Hematopoietic multipotent progenitor cell treated with erythropoietin and hydrocortisone succinate and interleukin-3 and kit ligand, for 15 days (in vitro differentiated cells): ENCODE data around the gene CACNA2D4.

Experiments used
- DNase-seq: peaks from one replicate; pipeline ENCODE4 v3.0.0-alpha.2; 2015; ENCODE audit warnings: low spot score

Gene CACNA2D4

GRCh38 chr12:1888923-1889322 is 29.5 kb downstream of the CACNA2D4 start:
- no peak for DNase-seq

- no peak for DNase-seq
Measured at GRCh38 chr12:1886396-1887008, 31.9 kb downstream of the CACNA2D4 start.

GRCh38 chr12:1885599-1886245 is 32.7 kb downstream of the CACNA2D4 start:
- DNase-seq = peak; percentile 62

- no peak for DNase-seq
Measured at GRCh38 chr12:1885082-1885596, 33.3 kb downstream of the CACNA2D4 start.

GRCh38 chr12:1884651-1885050 is 33.8 kb downstream of the CACNA2D4 start:
- DNase-seq = no peak

- no peak for DNase-seq
Measured at GRCh38 chr12:1883513-1883912, 34.9 kb downstream of the CACNA2D4 start.

- DNase-seq = no peak
Measured at GRCh38 chr12:1882850-1883470, 35.5 kb downstream of the CACNA2D4 start.

- no peak for DNase-seq
Measured at GRCh38 chr12:1882405-1882804, 36.0 kb downstream of the CACNA2D4 start.

- DNase-seq = no peak
Measured at GRCh38 chr12:1881936-1882335, 36.5 kb downstream of the CACNA2D4 start.

- no peak for DNase-seq
Measured at GRCh38 chr12:1881301-1881700, 37.2 kb downstream of the CACNA2D4 start.

- no peak for DNase-seq
Measured at GRCh38 chr12:1880876-1881275, 37.6 kb downstream of the CACNA2D4 start.

- DNase-seq = no peak
Measured at GRCh38 chr12:1880153-1880845, 38.2 kb downstream of the CACNA2D4 start.

GRCh38 chr12:1879633-1880032 is 38.8 kb downstream of the CACNA2D4 start:
- DNase-seq = no peak

- DNase-seq = no peak
Measured at GRCh38 chr12:1878695-1879094, 39.8 kb downstream of the CACNA2D4 start.

- DNase-seq = no peak
Measured at GRCh38 chr12:1878214-1878613, 40.2 kb downstream of the CACNA2D4 start.

GRCh38 chr12:1877169-1877878 is 41.1 kb downstream of the CACNA2D4 start:
- DNase-seq = no peak

GRCh38 chr12:1876086-1876485 is 42.4 kb downstream of the CACNA2D4 start:
- DNase-seq = no peak

GRCh38 chr12:1875608-1876007 is 42.8 kb downstream of the CACNA2D4 start:
- DNase-seq = no peak

- no peak for DNase-seq
Measured at GRCh38 chr12:1873531-1874510, 44.6 kb downstream of the CACNA2D4 start.

- DNase-seq = no peak
Measured at GRCh38 chr12:1872448-1872847, 46.0 kb downstream of the CACNA2D4 start.

- no peak for DNase-seq
Measured at GRCh38 chr12:1872001-1872400, 46.5 kb downstream of the CACNA2D4 start.
